GM12872 (cell line): ENCODE measurements around the gene ARHGAP18.

Source experiments
- TF ChIP-seq, protein P1 (sequence below): IDR thresholded peaks from 3 replicates; pipeline ENCODE4 v1.5.1; 2011; ENCODE audit warnings: low read depth, mild to moderate bottlenecking, low read length, moderate library complexity; ENCODE audit not compliant: insufficient read depth

Gene ARHGAP18

DNA sequence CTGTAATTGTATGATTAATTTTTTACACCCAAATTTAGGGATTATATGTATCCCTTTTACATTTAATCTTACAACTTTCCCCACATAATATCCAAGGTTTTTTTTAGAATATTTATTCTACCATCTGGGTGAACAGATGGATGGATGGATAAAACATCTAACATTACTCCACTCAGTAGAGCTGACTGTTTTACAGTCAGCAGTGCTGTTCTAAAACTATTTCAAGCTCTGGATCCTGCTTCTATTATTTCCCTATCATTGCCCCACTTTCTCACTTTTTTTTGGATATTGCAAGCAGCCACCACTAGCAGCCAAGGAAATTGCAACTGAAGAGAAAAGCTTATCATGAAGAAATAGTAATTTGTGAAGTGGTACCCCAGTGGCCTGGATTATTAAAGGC is 173.7 kb downstream of the ARHGAP18 start:
- TF ChIP-seq, protein P1, sequence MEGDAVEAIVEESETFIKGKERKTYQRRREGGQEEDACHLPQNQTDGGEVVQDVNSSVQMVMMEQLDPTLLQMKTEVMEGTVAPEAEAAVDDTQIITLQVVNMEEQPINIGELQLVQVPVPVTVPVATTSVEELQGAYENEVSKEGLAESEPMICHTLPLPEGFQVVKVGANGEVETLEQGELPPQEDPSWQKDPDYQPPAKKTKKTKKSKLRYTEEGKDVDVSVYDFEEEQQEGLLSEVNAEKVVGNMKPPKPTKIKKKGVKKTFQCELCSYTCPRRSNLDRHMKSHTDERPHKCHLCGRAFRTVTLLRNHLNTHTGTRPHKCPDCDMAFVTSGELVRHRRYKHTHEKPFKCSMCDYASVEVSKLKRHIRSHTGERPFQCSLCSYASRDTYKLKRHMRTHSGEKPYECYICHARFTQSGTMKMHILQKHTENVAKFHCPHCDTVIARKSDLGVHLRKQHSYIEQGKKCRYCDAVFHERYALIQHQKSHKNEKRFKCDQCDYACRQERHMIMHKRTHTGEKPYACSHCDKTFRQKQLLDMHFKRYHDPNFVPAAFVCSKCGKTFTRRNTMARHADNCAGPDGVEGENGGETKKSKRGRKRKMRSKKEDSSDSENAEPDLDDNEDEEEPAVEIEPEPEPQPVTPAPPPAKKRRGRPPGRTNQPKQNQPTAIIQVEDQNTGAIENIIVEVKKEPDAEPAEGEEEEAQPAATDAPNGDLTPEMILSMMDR: no peak

DNA sequence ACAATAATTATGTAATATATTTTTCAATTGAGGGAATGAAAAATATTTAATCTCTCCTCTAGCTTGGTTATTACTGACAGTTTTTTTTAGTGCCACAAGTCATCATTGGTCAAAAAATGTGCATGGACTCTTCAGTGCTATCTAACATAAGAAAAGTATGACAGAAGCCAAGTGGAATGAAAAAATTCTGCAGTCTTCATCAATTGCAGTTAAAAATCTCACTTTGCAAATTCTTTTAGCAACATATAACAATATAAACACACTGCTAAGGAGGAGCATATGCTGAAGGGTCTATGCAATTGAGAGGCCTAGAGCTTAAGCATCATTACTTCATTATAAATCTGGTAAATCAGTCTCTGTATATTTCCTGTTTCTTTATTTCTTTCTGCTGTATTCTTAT is 175.1 kb downstream of the ARHGAP18 start:
- TF ChIP-seq, protein P1: no peak
